HG02763 (cell line): ENCODE data around the gene FAM76B.

ENCODE experiments used
- ATAC-seq: cut with Tn5 transposase; IDR thresholded peaks from one replicate; pipeline ENCODE4 v1.9.1; 2021; ENCODE audit warnings: mild to moderate bottlenecking, moderate library complexity; ENCODE audit not compliant: unreplicated experiment

FAM76B gene

DNA sequence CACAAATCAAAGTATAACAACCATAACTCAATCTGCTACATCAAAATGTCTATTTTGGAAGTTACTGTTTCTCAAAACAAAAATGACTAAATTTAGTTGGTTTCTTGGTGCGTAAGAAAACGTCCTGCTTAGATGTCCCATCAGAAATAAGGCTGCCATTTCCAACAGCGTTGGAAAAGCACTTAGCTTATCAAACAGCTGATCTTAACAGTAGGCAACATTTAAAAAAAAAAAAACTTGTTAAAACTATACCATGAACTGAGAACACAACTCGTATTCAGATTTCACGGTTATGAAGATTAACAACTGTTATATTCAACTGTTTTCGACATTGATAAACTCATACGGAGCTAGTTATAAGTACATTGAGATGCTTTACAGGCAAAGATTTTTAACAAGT, 3.1 kb upstream of the FAM76B start:
- ATAC-seq, result no peak

- ATAC-seq, result no peak
Observed at GRCh38 chr11:95792200-95792599, 2.6 kb upstream of the FAM76B start.

DNA sequence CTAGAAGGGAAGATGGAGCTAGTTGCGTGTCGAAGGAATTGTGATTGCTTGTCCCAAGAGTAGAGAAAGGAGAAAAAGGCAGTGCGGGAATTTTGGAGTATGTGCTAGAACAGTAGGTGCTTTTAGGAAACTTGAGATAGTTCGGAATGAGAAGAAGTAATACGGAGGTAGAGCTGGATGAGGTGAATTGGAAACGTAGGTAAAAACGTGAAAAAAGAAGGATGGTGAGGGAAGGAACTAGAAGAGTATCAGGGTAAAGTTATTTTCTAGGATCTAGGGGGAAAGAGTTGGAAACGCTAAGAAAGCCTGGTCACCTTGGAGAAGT, 2.1 kb upstream of the FAM76B start:
- no peak for ATAC-seq

GRCh38 chr11:95790933-95791708, 1.5 kb upstream of the FAM76B start:
- no peak for ATAC-seq

GRCh38 chr11:95790123-95790932, 746 bp upstream of the FAM76B start, which contains the start of gene CEP57:
TSS of gene CEP57 (plus strand) at chr11:95790498. CDS start at chr11:95790699, 201 bp downstream.
- peak; percentile 65 for ATAC-seq

- no peak for ATAC-seq
Observed at GRCh38 chr11:95788921-95789505, 569 bp downstream of the FAM76B start.

DNA sequence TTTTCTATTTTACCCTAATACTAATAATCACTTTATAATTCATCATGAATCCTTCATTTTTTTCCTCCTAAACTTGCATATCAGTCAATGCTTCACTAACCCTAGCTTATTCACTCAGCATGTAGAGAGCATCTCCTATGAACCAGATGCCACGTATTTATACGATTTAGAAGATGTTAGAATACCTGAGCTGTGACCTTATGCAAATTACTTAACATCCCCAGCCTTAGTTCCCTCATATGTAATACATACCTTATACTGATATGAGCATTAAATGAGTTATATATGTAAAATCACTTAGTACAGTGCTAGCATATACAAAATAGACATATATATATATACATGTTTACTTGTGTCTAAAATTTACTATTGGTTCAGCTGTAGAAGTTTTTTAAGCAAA, 9.0 kb downstream of the FAM76B start:
- no peak for ATAC-seq

DNA sequence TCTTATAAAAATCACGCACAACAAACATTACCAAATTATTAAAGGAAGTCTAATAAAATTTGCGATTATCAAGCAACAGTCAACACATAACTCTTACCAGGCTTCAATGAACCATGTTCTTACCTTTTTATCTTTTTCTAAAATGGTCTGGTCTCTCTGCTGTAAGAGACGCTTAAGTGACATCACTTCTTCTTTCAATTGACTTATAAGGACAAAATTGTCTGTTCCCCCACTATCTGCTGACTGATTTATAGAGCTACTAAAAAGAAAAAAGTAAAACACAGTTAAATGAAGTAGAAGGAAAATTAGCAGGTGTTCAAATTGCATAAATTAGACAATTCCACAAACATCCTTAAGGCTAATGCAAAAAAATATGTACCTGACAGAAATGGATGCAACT, 10.9 kb downstream of the FAM76B start:
- no peak for ATAC-seq

DNA sequence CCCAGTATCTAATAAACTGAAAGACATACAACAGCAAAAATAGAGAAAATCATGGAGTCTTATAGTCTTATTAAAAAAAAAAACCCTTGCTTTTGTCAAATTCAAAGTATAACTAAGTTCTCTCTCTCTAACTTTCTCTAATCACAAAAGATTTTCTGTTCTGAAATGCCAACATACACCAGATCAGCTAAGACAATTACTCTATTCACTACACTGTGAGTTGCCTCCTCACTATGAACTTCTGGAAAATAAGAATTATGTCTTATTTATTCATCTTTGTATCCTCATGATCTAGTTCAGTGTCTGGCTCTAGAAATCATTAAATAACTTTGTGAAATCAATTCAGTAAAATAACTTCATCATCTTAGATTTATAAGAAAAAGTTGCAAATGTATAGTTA, 12.7 kb downstream of the FAM76B start:
- no peak for ATAC-seq

DNA sequence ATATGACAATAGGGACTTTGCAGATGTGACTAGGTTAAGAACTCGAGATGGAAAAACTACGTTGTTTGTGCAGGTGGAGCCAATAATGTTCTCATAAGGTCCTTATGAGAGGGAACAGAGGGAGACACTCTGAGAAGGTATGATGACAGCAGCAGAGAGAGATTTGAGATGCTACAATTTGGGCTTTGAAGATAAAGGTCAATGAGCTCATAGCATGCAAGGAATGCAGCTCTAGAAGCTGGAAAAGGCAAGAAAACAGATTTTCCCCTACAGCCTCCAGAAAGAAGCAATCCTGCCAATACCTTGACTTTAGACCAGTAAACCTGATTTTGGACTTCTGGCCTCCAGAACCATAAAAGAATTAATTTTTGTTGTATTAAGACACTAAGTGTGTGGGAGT, 21.1 kb downstream of the FAM76B start:
- no peak for ATAC-seq

GRCh38 chr11:95767498-95767897, 22.1 kb downstream of the FAM76B start:
- ATAC-seq, result no peak

- no peak for ATAC-seq
Observed at GRCh38 chr11:95766701-95767100, 22.9 kb downstream of the FAM76B start.

GRCh38 chr11:95764267-95764898, 25.2 kb downstream of the FAM76B start:
- no peak for ATAC-seq

- no peak for ATAC-seq
Observed at GRCh38 chr11:95762534-95762933, 27.0 kb downstream of the FAM76B start.

GRCh38 chr11:95760941-95761340, 28.6 kb downstream of the FAM76B start:
- no peak for ATAC-seq

DNA sequence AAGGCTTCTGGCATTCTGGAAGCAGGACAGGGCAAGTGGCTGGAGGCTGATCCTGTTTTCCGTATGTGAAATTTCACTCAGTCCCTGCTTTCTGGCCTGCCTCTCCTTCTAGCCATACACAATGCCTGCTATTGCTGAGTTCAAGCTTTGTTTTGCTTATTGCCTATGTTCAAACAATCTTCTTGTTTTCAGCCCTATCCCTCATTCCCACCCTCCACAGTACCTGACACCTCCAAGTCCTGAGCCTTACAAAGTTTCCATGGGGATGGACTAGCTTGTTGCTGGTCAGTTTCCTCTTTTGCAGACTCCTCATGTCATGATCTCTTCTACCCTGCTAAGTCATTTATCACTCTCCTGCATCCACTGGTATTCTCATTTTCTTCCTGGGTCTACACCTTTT, 38.1 kb downstream of the FAM76B start:
- ATAC-seq, result no peak

- no peak for ATAC-seq
Observed at GRCh38 chr11:95750101-95750500, 39.5 kb downstream of the FAM76B start.

GRCh38 chr11:95739108-95739938, 50.3 kb downstream of the FAM76B start:
- no peak for ATAC-seq

DNA sequence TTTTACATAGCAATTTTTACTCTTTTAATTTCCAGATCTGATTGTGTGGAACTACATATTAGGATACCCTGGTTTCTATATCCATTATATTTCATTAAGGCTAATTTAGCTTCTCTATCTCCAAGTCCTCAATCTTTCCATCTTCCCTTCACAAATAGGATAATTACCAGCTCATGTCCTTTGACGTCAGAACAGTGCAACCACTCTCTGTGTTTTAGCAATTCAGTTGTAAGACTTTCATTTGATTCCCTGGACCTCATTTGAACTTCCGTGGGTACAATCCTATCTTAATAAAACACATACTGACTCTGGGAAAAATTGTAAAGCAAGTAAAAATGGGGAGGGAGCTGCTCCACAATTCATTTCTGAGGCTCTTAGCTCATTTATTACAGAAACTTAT, 52.8 kb downstream of the FAM76B start:
- no peak for ATAC-seq

GRCh38 chr11:95736355-95736754, 53.2 kb downstream of the FAM76B start:
- ATAC-seq, result no peak
